Sigmoid colon (tissue), 7 donors: ENCODE results near the gene ZYG11A. TPM values are rescaled to one million over a fixed set of nuclear protein-coding genes. Genes with fewer than 3 reads are reported as not detected.

Experiments
- DNase-seq: peaks from one replicate; pipeline ENCODE4 v3.0.0-alpha.2; 2019
- H3K27ac ChIP-seq, 4 donors: fragments of 200-600 bp; sonication (generic); one replicate each; pipeline ENCODE4 v1.5.1; 2016 to 2019; ENCODE audit warnings: mild to moderate bottlenecking in 1 of 4
- H3K27me3 ChIP-seq, 3 donors: fragments of 200-600 bp; sonication (generic); one replicate each; pipeline ENCODE4 v1.5.1; 2019; ENCODE audit warnings: mild to moderate bottlenecking in 1 of 3
- H3K36me3 ChIP-seq, 4 donors: fragments of 200-600 bp; sonication (generic); one replicate each; pipeline ENCODE4 v1.5.1; 2016 to 2019
- H3K4me1 ChIP-seq, 4 donors: fragments of 200-600 bp; sonication (generic); one replicate each; pipeline ENCODE4 v1.5.1; 2017 to 2019
- H3K4me3 ChIP-seq, 4 donors: fragments of 200-600 bp; sonication (generic); one replicate each; pipeline ENCODE4 v1.5.1; 2017 to 2019; ENCODE audit warnings: mild to moderate bottlenecking in 2 of 4, moderate library complexity in 1 of 4
- H3K9me3 ChIP-seq, 4 donors: fragments of 200-600 bp in 3 of 4; sonication (generic) in 3 of 4; one replicate each; pipeline versions ENCODE4 v1.5.1 to v1.6.1; 2013 to 2019
- EP300 ChIP-seq, 4 donors: sonication (generic); formaldehyde crosslinking; IDR thresholded peaks; one replicate each; pipeline ENCODE4 v1.6.1; 2017; ENCODE audit warnings: antibody characterized with exemption in 4 of 4
- POLR2A ChIP-seq, 2 donors: fragments of 450-650 bp; IDR thresholded peaks; one replicate each; pipeline ENCODE4 v1.6.1; 2016; ENCODE audit warnings: antibody characterized with exemption in 2 of 2, mild to moderate bottlenecking in 2 of 2, moderate library complexity in 2 of 2
- POLR2AphosphoS5 ChIP-seq, 4 donors: sonication (generic); formaldehyde crosslinking; IDR thresholded peaks; one replicate each; pipeline ENCODE4 v1.6.1; 2017; ENCODE audit warnings: antibody characterized with exemption in 4 of 4
- WGBS, 2 donors: extraction: QIAGEN DNeasy Blood & Tissue Kit; methylation state at CpG; one replicate each; pipeline ENCODE4 v1.1.7; 2013; 5-methylcytosine and 5-hydroxymethylcytosine counted together
- intact Hi-C: fragments of 100-400 bp; cut with DNase I; formaldehyde crosslinking; loops from one replicate; pipeline ENCODE4 v1.15.1; 2023
- polyA plus RNA-seq, 3 donors: library from polyadenylated mRNA; stranded (reverse); fragments of 200-250 nt; gene quantifications; one replicate each; pipeline ENCODE4 v1.2.3, GENCODE V29; 2013
- total RNA-seq, 4 donors: library from RNA; depleted of rRNA; stranded (reverse); fragments of >200 nt; gene quantifications; one replicate each; pipeline ENCODE4 v1.1.0, GENCODE V29; 2016
- TF ChIP-seq, protein P1 (sequence below), 4 experiments: fragments of 450-650 bp in 3 of 4; fragments of 200-600 bp in 1 of 4; IDR thresholded peaks; one replicate each; pipeline ENCODE4 v1.5.1; 2016 to 2019; ENCODE audit warnings: antibody characterized with exemption in 4 of 4, mild to moderate bottlenecking in 3 of 4, moderate library complexity in 2 of 4
- donor health status: healthy with polysubstance abuse.
- donor health status: Bipolar disorder and iron deficiency.
- donor health status: healthy.

The ZYG11A gene
- total and polyA plus RNA-seq, 7 donors, result 0.07 TPM; not detected in 6

DNA sequence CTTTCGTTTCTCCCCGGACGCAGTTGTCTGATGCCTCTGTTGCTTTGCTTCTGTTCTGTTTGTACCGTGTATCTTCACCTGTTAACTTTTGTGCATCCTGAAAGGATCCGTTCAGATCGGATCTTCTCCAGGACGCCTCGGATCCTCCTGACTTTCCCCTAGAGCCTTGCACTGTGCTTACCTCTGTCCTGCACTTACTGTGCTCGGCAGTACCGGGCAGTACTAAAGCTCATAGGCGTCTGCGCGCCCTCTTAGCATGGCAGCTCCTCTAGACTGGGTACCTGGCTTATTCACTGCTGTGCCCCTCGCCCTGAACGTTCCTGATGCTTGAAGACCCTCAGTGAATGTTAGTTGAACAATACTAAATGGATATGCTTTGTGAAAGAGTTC is 85.5 kb downstream of the ZYG11A start:
- TF ChIP-seq, protein P1, sequence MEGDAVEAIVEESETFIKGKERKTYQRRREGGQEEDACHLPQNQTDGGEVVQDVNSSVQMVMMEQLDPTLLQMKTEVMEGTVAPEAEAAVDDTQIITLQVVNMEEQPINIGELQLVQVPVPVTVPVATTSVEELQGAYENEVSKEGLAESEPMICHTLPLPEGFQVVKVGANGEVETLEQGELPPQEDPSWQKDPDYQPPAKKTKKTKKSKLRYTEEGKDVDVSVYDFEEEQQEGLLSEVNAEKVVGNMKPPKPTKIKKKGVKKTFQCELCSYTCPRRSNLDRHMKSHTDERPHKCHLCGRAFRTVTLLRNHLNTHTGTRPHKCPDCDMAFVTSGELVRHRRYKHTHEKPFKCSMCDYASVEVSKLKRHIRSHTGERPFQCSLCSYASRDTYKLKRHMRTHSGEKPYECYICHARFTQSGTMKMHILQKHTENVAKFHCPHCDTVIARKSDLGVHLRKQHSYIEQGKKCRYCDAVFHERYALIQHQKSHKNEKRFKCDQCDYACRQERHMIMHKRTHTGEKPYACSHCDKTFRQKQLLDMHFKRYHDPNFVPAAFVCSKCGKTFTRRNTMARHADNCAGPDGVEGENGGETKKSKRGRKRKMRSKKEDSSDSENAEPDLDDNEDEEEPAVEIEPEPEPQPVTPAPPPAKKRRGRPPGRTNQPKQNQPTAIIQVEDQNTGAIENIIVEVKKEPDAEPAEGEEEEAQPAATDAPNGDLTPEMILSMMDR (IDR thresholded peaks at IDR 0.05), result no peak
- TF ChIP-seq EP300 (IDR thresholded peaks at IDR 0.05) (no peak), POLR2A (IDR thresholded peaks at IDR 0.05) (no peak), POLR2AphosphoS5 (IDR thresholded peaks at IDR 0.05) (no peak)
- Histone ChIP-seq H3K27ac (peak overlapping the region; percentile 82 to 84 (median 83)), H3K36me3 (no peaks in the 10 kb centered on the region), H3K4me1 (peaks cover 0 to 24% (median 19%) of the 10 kb centered on the region in 4 donors), H3K9me3 (no peaks in the 10 kb centered on the region), H3K27me3 (no peaks in the 10 kb centered on the region), H3K4me3 (peak overlapping the region; percentile 66 to 81 (median 72))
- intact Hi-C loops, result no loop called here
- 10 to 34% methylated on average over 15 of the region's 15 CpGs for WGBS, 2 donors
- no peak for DNase-seq

DNA sequence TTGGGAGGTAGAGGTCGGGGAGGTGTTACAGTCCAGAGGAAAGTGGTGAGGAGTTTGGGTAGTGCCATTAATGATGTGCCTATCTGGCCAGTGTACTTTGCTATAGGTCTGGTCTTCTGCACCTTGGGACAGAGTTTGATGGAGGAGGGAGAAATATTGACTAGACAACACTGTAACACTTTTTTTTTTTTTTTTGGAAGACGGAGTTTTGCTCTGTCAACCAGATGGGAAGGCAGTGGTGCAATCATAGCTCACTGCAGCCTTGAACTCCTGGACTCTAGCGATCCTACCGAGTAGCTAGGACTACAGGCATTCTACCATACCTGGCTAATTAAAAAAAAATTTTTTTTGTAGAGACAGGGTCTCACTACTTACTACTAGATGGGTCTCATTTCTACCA is 86.5 kb downstream of the ZYG11A start:
- Histone ChIP-seq H3K4me3 (no peak overlapping the region), H3K27ac (no peak overlapping the region), H3K36me3 (no peaks in the 10 kb centered on the region), H3K27me3 (no peaks in the 10 kb centered on the region), H3K9me3 (no peaks in the 10 kb centered on the region), H3K4me1 (peaks cover 0 to 24% (median 19%) of the 10 kb centered on the region in 4 donors)
- TF ChIP-seq, protein P1 (IDR thresholded peaks at IDR 0.05), result no peak
- no peak for TF ChIP-seq EP300 (IDR thresholded peaks at IDR 0.05)
- TF ChIP-seq POLR2AphosphoS5 (IDR thresholded peaks at IDR 0.05), result no peak
- TF ChIP-seq POLR2A (IDR thresholded peaks at IDR 0.05), result no peak
- 93 to 97% methylated on average over 4 of the region's 4 CpGs for WGBS, 2 donors
- intact Hi-C loops, result no loop called here
- no peak for DNase-seq

DNA sequence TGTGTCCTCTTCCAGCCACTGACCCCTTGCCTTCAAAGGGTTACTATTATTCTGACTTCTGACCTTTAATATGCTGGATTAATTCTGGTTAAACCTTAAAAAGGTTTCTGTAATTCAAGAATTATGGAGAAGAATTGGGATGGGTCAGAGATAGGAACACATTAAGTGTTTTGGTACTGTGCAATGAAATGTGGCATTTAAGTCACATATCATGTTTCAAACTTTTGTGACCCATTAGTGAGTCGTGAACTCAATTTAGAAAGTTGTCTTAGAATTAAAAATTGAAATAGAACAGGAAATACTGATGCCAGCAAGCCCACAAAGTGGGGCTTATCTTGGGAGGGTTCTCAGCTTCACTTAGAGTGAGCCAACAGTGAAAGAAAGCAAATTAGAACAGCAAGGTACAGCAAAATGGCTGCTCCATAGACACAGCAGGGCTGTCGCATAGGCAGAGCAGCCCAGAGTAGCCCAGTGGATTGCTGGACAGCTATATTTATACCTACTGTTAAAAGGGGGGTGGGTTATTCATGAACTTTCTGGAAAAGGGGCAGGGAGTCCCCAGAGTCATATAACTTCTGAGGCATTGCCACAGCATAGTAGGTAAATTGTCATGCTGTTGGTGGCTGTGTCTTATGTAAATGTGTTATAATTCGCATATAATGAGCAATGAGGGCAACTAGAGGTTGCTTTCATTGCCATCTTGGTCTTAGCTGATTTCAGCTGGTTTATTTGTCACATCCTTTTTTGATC is 95.0 kb downstream of the ZYG11A start:
- Histone ChIP-seq H3K36me3 (no peaks in the 10 kb centered on the region), H3K9me3 (no peaks in the 10 kb centered on the region), H3K27ac (no peak overlapping the region), H3K4me1 (no peaks in the 10 kb centered on the region), H3K4me3 (no peak overlapping the region), H3K27me3 (no peaks in the 10 kb centered on the region)
- no peak for TF ChIP-seq POLR2AphosphoS5 (IDR thresholded peaks at IDR 0.05)
- no peak for TF ChIP-seq POLR2A (IDR thresholded peaks at IDR 0.05)
- TF ChIP-seq EP300 (IDR thresholded peaks at IDR 0.05), result no peak
- TF ChIP-seq, protein P1 (IDR thresholded peaks at IDR 0.05), result no peak
- intact Hi-C loops, result no loop called here
- 94 to 96% methylated on average over 3 of the region's 3 CpGs for WGBS, 2 donors
- no peak for DNase-seq

GRCh38 chr1:52938183-52938451 is 95.6 kb downstream of the ZYG11A start:
- no peak for TF ChIP-seq POLR2A (IDR thresholded peaks at IDR 0.05)
- TF ChIP-seq EP300 (IDR thresholded peaks at IDR 0.05), result no peak
- TF ChIP-seq POLR2AphosphoS5 (IDR thresholded peaks at IDR 0.05), result no peak
- TF ChIP-seq, protein P1 (IDR thresholded peaks at IDR 0.05), result no peak
- H3K9me3 ChIP-seq, result no peaks in the 10 kb centered on the region
- no peaks in the 10 kb centered on the region for H3K36me3 ChIP-seq
- 96 to 100% methylated on average over 1 of the region's 1 CpG for WGBS, 2 donors
- H3K4me3 ChIP-seq, result no peak overlapping the region
- H3K4me1 ChIP-seq, result no peaks in the 10 kb centered on the region
- DNase-seq, result no peak
- no peaks in the 10 kb centered on the region for H3K27me3 ChIP-seq
- H3K27ac ChIP-seq, result no peak overlapping the region
- intact Hi-C loops, result no loop called here
